ENCODE results near the gene LRRC10.

DNA sequence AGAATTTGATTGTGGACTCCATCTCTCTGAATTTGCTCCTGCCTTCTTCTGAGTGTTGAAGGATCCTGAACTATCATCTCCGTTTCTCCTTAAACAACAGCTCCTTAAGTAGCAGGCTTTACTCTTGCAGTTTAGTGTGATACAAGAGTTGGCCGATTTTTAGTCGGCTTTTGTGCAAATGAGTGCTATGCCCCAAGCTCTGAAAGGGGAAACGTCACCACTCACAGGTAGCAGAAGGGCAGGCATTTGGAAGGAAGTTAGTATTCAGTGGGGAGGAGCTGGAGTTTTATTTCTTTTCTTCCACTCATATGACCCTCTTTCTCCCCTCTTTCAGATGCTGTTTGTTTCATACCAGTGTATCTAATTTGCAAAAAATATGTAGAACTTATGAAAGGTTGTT, 36.5 kb upstream of the LRRC10 start:
- TF ChIP-seq POLR2A (IDR thresholded peaks at IDR 0.05) (no peak), POLR2AphosphoS5 (IDR thresholded peaks at IDR 0.05) (no peak), EP300 (IDR thresholded peaks at IDR 0.05; ENCODE audit: low read depth) (no peak)
- TF ChIP-seq, protein P1, sequence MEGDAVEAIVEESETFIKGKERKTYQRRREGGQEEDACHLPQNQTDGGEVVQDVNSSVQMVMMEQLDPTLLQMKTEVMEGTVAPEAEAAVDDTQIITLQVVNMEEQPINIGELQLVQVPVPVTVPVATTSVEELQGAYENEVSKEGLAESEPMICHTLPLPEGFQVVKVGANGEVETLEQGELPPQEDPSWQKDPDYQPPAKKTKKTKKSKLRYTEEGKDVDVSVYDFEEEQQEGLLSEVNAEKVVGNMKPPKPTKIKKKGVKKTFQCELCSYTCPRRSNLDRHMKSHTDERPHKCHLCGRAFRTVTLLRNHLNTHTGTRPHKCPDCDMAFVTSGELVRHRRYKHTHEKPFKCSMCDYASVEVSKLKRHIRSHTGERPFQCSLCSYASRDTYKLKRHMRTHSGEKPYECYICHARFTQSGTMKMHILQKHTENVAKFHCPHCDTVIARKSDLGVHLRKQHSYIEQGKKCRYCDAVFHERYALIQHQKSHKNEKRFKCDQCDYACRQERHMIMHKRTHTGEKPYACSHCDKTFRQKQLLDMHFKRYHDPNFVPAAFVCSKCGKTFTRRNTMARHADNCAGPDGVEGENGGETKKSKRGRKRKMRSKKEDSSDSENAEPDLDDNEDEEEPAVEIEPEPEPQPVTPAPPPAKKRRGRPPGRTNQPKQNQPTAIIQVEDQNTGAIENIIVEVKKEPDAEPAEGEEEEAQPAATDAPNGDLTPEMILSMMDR (IDR thresholded peaks at IDR 0.05): no peak
